HEK293T (cell line): Measurements from ENCODE around the gene GFPT1.

Experiments
- L3MBTL2 ChIP-seq: fragments of 450-650 bp; conservative IDR thresholded peaks from 2 replicates; pipeline ENCODE4 v1.6.1; 2016; ENCODE audit warnings: mild to moderate bottlenecking
- SP1 ChIP-seq: fragments of 450-650 bp; IDR thresholded peaks from 2 replicates; pipeline ENCODE4 v1.6.1; 2017

DNA sequence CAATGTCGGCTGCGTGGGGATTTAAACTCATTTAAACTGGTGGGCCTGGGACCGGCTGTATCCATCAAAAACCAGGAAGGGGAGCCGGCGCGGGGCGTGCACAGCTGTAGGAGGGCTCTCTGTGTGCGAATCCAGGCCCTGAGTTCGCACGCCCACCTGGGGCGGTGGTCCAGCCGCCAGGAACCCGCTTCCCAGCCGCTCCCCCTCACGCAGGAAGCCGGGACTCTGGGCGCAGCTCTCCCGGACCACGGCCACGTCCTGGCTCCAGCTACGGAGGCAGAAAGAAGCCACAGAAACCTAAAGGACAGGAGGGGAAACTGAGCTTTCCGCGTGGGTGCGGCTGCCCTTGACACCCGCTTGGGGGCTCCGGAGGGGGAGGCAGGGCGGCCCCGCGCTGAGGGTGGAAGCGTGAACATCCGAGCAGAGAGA, 80.6 kb downstream of the GFPT1 start:
- TF ChIP-seq SP1 (no peak), L3MBTL2 (no peak)
